GM23338 (cell line): ENCODE results near the gene KSR2. TPM values are rescaled to one million over a fixed set of nuclear protein-coding genes. Genes with fewer than 3 reads are reported as not detected.

ENCODE experiments used
- ATAC-seq: fragments of 200-7000 bp; cut with Tn5 transposase; 3 replicates; pipeline ENCODE4 v1.9.1; 2020
- DNase-seq: peaks from one replicate; pipeline ENCODE4 v3.0.0-alpha.2; 2015; ENCODE audit warnings: low spot score
- H2AFZ ChIP-seq: fragments of 200-600 bp; sonication (generic); 2 replicates; pipeline ENCODE4 v1.8.0; 2016; ENCODE audit warnings: antibody characterized with exemption, mild to moderate bottlenecking, moderate library complexity
- H3F3A ChIP-seq: fragments of 200-600 bp; sonication (generic); replicated peaks from 2 replicates; pipeline ENCODE4 v1.8.0; 2017; ENCODE audit warnings: antibody characterized with exemption, mixed run types, low read depth
- H3K27ac ChIP-seq: fragments of 200-600 bp; sonication (generic); 2 replicates; pipeline ENCODE4 v1.6.1; 2016; ENCODE audit warnings: low read depth
- H3K27me3 ChIP-seq: fragments of 200-600 bp; sonication (generic); 2 replicates; pipeline ENCODE4 v1.8.0; 2016; ENCODE audit warnings: mild to moderate bottlenecking, mixed run types, moderate library complexity; ENCODE audit not compliant: insufficient read depth
- H3K36me3 ChIP-seq: fragments of 200-600 bp; sonication (generic); 2 replicates; pipeline ENCODE4 v1.8.0; 2016; ENCODE audit warnings: mild to moderate bottlenecking; ENCODE audit not compliant: insufficient read depth
- H3K4me1 ChIP-seq: fragments of 200-600 bp; sonication (generic); 2 replicates; pipeline ENCODE4 v1.8.0; 2016; ENCODE audit warnings: mild to moderate bottlenecking, moderate library complexity; ENCODE audit not compliant: insufficient read depth
- H3K4me2 ChIP-seq: fragments of 200-600 bp; sonication (generic); 2 replicates; pipeline ENCODE4 v1.7.1; 2017; ENCODE audit warnings: mixed run types
- H3K4me3 ChIP-seq: fragments of 200-600 bp; sonication (generic); 2 replicates; pipeline ENCODE4 v1.6.1; 2016; ENCODE audit warnings: mixed run types
- H3K79me2 ChIP-seq: fragments of 200-600 bp; sonication (generic); replicated peaks from 2 replicates; pipeline ENCODE4 v1.8.0; 2017; ENCODE audit warnings: mild to moderate bottlenecking; ENCODE audit not compliant: insufficient read depth
- H3K9me2 ChIP-seq: fragments of 200-600 bp; sonication (generic); 2 replicates; pipeline ENCODE4 v1.8.0; 2017; ENCODE audit not compliant: insufficient read depth
- H4K20me1 ChIP-seq: fragments of 200-600 bp; sonication (generic); replicated peaks from 2 replicates; pipeline ENCODE4 v1.8.0; 2017; ENCODE audit warnings: mild to moderate bottlenecking; ENCODE audit not compliant: insufficient read depth
- H3K27ac Mint-ChIP-seq: 2 replicates; pipeline ENCODE4 v1.8.0; 2020; ENCODE audit warnings: inconsistent platforms, mild to moderate bottlenecking, moderate library complexity, mixed read lengths
- H3K27me3 Mint-ChIP-seq: 3 replicates; pipeline ENCODE4 v1.8.0; 2022; ENCODE audit warnings: low read depth, mild to moderate bottlenecking, moderate library complexity, mixed read lengths, inconsistent platforms; ENCODE audit not compliant: insufficient read depth, poor library complexity
- H3K36me3 Mint-ChIP-seq: 3 replicates; pipeline ENCODE4 v1.8.0; 2021; ENCODE audit warnings: low read depth, mild to moderate bottlenecking, inconsistent platforms, moderate library complexity, mixed read lengths
- H3K4me1 Mint-ChIP-seq: 3 replicates; pipeline ENCODE4 v1.8.0; 2020; ENCODE audit warnings: mild to moderate bottlenecking, inconsistent platforms, mixed read lengths
- H3K4me3 Mint-ChIP-seq: 3 replicates; pipeline ENCODE4 v1.8.0; 2021; ENCODE audit warnings: moderate library complexity, mild to moderate bottlenecking, inconsistent platforms, mixed read lengths
- H3K9me3 Mint-ChIP-seq: 3 replicates; pipeline ENCODE4 v1.8.0; 2020; ENCODE audit warnings: moderate library complexity, mild to moderate bottlenecking, inconsistent platforms, mixed read lengths
- CREB1 ChIP-seq: fragments of 250-450 bp; sonication (Bioruptor Pico); IDR thresholded peaks from 2 replicates; pipeline ENCODE4 v1.5.0; 2020; ENCODE audit warnings: low read depth, mild to moderate bottlenecking, moderate library complexity
- JUNB ChIP-seq: IDR thresholded peaks from one replicate; pipeline ENCODE4 v1.6.1; 2016; ENCODE audit warnings: antibody characterized with exemption; ENCODE audit not compliant: unreplicated experiment
- POLR2AphosphoS5 ChIP-seq: IDR thresholded peaks from 2 replicates; pipeline ENCODE4 v1.6.1; 2016; ENCODE audit warnings: antibody characterized with exemption, low read depth
- ZNF114 ChIP-seq: fragments of 250-450 bp; sonication (Bioruptor Pico); IDR thresholded peaks from 2 replicates; pipeline ENCODE4 v1.5.0; 2020; ENCODE audit warnings: mild to moderate bottlenecking, moderate library complexity
- ZNF331 ChIP-seq: fragments of 250-450 bp; sonication (Bioruptor Pico); IDR thresholded peaks from 2 replicates; pipeline ENCODE4 v1.5.0; 2020; ENCODE audit warnings: low read depth, mild to moderate bottlenecking, moderate library complexity
- polyA plus RNA-seq: library from polyadenylated mRNA; unstranded; fragments of >200 nt; fragmentation: Nextera tagmentation; extraction: Ambion mirVana; gene quantifications from 2 replicates; pipeline ENCODE4 v1.2.1, GENCODE V29; 2016
- total RNA-seq: library from RNA; depleted of rRNA; stranded (reverse); fragments of >200 nt; shearing (Covaris generic); gene quantifications from 2 replicates; pipeline ENCODE4 v1.2.3, GENCODE V29; 2014
- TF ChIP-seq, protein P1 (sequence below), 2 experiments: fragments of 200-600 bp in 1 of 2; sonication (generic) in 1 of 2; conservative IDR thresholded peaks; 2 replicates each; pipeline versions ENCODE4 v1.5.1 to v1.6.1; 2016 to 2017; ENCODE audit warnings: antibody characterized with exemption in 2 of 2, low read depth in 2 of 2, mild to moderate bottlenecking in 2 of 2, moderate library complexity in 1 of 2
- TF ChIP-seq, protein P2 (sequence below): IDR thresholded peaks from one replicate; pipeline ENCODE4 v1.6.1; 2018; ENCODE audit warnings: antibody characterized with exemption; ENCODE audit not compliant: unreplicated experiment

Gene KSR2
- total and polyA plus RNA-seq, 2 experiments from 2014 or later = 1.1 to 2.7 TPM

DNA sequence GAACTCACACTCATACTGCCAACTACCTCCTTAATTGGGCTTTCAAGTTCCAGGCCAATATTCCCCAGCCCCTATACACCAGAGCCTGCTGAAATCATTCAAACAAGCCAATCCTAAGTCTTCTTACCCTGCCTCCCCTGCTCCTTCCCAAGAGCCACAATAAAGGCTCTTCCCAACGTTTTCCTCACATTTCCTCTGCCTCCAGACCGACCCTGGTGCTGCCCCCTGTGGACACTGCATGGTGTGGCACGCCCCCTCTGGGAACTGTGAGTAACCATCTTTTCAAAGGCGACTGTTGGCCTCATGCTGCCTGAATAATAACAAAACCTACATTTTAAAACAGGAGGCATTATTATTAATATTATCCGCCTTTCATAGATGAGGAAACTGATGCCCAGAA, 495.8 kb downstream of the KSR2 start:
- Histone ChIP-seq H3K79me2 (no peaks in the 10 kb centered on the region), H3K27me3 (no peaks in the 10 kb centered on the region), H3K4me2 (no peak overlapping the region), H3K9me2 (0 out of 2 replicates have a peak, but pooled peaks cover 19% of the 10 kb centered on the region), H3K27ac (no peak overlapping the region), H2AFZ (no peak overlapping the region), H4K20me1 (no peaks in the 10 kb centered on the region), H3K4me1 (no peaks in the 10 kb centered on the region), H3F3A (no peaks in the 10 kb centered on the region), H3K36me3 (no peaks in the 10 kb centered on the region), H3K4me3 (no peak overlapping the region)
- DNase-seq (peak; percentile 92), ATAC-seq (peak; percentile 98)
- H3K36me3 Mint-ChIP-seq = peaks cover 11% of the 10 kb centered on the region; the same call in 2 of the 3 replicates
- peaks cover 8% of the 10 kb centered on the region for H3K4me1 Mint-ChIP-seq
- H3K9me3 Mint-ChIP-seq = peaks cover 4% of the 10 kb centered on the region; the same call in 2 of the 3 replicates
- TF ChIP-seq, protein P1, sequence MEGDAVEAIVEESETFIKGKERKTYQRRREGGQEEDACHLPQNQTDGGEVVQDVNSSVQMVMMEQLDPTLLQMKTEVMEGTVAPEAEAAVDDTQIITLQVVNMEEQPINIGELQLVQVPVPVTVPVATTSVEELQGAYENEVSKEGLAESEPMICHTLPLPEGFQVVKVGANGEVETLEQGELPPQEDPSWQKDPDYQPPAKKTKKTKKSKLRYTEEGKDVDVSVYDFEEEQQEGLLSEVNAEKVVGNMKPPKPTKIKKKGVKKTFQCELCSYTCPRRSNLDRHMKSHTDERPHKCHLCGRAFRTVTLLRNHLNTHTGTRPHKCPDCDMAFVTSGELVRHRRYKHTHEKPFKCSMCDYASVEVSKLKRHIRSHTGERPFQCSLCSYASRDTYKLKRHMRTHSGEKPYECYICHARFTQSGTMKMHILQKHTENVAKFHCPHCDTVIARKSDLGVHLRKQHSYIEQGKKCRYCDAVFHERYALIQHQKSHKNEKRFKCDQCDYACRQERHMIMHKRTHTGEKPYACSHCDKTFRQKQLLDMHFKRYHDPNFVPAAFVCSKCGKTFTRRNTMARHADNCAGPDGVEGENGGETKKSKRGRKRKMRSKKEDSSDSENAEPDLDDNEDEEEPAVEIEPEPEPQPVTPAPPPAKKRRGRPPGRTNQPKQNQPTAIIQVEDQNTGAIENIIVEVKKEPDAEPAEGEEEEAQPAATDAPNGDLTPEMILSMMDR (conservative IDR thresholded peaks at IDR 0.05; ENCODE audit: low read depth in 2 of 2) = peak; percentile 92 to 95; a peak in 3 of 4 replicates
- no peak for TF ChIP-seq ZNF114 (CRISPR knock-in tag)
- peaks cover 2% of the 10 kb centered on the region for H3K27me3 Mint-ChIP-seq
- 0 out of 2 replicates have a peak overlapping the region, but pooled peaks have one; percentile 6 for H3K27ac Mint-ChIP-seq
- no peak overlapping the region for H3K4me3 Mint-ChIP-seq

DNA sequence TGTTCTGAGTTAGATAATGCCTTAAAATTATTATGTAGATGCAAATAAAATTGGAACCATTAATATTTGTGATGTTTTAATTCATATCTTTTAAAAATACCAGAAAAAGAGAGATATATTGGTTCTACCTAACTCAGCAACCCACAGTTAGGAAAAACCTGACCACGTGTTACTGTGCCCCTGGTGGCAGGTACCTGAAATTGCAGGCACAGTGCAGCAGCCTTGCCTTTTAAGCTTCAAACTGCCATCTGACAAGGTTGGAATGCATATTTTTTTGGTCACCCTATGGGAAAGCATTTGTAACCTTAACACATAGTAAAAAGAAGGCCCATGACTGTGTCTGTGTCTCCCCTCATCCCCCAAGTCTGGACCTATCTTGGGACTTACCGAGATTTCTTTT, 498.0 kb downstream of the KSR2 start:
- Histone ChIP-seq H3F3A (no peaks in the 10 kb centered on the region), H3K4me2 (no peak overlapping the region), H3K27me3 (no peaks in the 10 kb centered on the region), H3K27ac (no peak overlapping the region), H3K4me1 (no peaks in the 10 kb centered on the region), H3K79me2 (no peaks in the 10 kb centered on the region), H3K36me3 (no peaks in the 10 kb centered on the region), H4K20me1 (no peaks in the 10 kb centered on the region), H3K4me3 (no peak overlapping the region), H3K9me2 (0 out of 2 replicates have a peak, but pooled peaks cover 13% of the 10 kb centered on the region), H2AFZ (no peak overlapping the region)
- Mint-ChIP-seq H3K9me3 (peaks cover 4% of the 10 kb centered on the region; the same call in 2 of the 3 replicates), H3K4me1 (peaks cover 4% of the 10 kb centered on the region), H3K27me3 (peaks cover 5% of the 10 kb centered on the region), H3K4me3 (no peak overlapping the region), H3K36me3 (peaks cover 8% of the 10 kb centered on the region; the same call in 1 of the 3 replicates), H3K27ac (no peak overlapping the region)
- DNase-seq (peak; percentile 54), ATAC-seq (no peak)
- TF ChIP-seq, protein P1 (conservative IDR thresholded peaks at IDR 0.05; ENCODE audit: low read depth in 2 of 2) = peak; percentile 70 to 86
- TF ChIP-seq ZNF331 (CRISPR knock-in tag) = no peak
- TF ChIP-seq ZNF114 (CRISPR knock-in tag) = no peak
- TF ChIP-seq POLR2AphosphoS5 = no peak
- TF ChIP-seq CREB1 (CRISPR knock-in tag) = no peak
- TF ChIP-seq, protein P2, sequence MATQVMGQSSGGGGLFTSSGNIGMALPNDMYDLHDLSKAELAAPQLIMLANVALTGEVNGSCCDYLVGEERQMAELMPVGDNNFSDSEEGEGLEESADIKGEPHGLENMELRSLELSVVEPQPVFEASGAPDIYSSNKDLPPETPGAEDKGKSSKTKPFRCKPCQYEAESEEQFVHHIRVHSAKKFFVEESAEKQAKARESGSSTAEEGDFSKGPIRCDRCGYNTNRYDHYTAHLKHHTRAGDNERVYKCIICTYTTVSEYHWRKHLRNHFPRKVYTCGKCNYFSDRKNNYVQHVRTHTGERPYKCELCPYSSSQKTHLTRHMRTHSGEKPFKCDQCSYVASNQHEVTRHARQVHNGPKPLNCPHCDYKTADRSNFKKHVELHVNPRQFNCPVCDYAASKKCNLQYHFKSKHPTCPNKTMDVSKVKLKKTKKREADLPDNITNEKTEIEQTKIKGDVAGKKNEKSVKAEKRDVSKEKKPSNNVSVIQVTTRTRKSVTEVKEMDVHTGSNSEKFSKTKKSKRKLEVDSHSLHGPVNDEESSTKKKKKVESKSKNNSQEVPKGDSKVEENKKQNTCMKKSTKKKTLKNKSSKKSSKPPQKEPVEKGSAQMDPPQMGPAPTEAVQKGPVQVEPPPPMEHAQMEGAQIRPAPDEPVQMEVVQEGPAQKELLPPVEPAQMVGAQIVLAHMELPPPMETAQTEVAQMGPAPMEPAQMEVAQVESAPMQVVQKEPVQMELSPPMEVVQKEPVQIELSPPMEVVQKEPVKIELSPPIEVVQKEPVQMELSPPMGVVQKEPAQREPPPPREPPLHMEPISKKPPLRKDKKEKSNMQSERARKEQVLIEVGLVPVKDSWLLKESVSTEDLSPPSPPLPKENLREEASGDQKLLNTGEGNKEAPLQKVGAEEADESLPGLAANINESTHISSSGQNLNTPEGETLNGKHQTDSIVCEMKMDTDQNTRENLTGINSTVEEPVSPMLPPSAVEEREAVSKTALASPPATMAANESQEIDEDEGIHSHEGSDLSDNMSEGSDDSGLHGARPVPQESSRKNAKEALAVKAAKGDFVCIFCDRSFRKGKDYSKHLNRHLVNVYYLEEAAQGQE = no peak
- no peak for TF ChIP-seq JUNB
